Measurements from ENCODE around the gene MAN1A1.
"Not testable (repeated sequence)": the region's sequence is repeated elsewhere in the genome, so short reads cannot be mapped to it uniquely, and the experiment has no call there.

MAN1A1 gene

DNA sequence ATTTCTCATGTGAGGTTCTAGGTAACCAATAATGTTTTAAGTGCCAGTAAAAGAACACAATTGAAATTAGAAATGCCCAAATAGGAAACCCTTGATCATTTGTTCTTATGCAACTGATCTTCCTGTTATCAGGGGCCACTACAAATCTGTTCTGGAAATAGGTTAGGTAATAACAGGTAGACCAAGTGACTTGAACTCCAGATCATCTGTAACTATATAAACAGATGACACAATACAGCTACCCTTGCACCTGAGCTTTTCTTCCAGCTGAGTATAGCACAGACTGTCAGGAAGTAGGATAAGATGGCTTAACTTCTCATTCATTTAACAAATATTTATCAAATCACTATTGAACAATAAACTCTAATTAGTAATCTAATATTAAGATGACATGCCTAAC, 52.5 kb downstream of the MAN1A1 start:
- DNase-seq, result no peak

DNA sequence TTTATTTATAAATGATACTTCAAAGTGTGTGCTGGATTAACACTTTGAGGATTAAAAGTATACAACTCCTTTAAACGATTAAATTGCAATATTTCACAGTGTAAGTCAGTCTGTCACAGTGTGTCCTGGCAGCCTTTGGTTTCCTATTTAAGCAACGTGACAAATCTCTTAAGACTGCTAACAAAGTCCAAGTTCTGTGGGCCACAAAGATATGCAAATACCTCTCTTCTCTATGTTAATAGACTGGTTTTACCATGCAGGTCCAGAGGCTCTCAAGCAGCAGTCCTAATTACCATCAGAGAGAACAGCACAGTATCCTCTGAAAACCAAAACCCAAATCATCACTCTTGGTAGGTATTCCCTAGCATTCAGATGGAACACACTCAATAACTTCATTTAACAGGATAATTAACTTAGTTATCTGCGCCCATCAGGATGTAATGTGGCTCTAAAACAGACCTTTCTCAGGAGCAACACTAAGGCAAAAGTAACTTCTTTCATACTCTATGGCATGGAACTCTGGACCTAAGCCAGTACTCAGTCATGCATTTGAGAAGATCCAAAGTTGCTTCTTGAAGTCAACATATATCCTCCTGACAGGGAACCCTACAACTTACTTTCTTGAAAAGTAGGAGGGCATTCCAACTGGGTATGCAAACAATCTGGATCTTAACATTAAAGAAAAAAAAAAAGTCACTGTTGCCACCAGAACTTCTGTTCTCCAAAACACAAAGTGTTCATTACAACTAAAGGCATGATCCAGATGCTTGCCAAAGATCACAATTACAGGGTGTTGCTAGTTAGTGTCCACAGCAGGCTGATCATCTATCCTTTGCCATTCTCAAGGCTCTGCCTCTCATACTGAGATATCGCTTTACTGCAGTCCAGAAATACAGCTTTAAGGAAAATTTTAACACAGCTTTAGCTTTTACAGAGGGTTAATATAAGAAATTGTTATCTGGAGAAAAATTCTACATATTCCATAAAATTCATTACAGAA, 53.2 kb downstream of the MAN1A1 start:
- DNase-seq, result no peak

DNA sequence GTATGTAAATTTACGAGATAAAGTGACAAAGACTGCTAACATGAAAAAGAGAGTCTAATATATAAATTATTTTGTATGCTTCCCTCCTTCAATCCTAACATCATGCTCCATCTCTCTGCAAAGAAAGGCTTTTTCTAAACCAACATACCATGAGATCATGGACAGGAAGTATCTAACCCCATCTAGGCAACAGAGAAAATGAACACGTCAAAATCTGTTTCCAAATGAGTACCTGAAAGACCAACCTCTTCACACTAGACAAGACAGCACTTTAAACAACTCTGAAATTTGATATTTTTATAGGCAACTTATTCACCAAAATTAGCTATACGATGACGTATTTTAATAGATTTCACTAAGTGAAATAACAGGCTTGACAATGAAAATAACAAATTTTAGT, 54.6 kb downstream of the MAN1A1 start:
- DNase-seq, result no peak

DNA sequence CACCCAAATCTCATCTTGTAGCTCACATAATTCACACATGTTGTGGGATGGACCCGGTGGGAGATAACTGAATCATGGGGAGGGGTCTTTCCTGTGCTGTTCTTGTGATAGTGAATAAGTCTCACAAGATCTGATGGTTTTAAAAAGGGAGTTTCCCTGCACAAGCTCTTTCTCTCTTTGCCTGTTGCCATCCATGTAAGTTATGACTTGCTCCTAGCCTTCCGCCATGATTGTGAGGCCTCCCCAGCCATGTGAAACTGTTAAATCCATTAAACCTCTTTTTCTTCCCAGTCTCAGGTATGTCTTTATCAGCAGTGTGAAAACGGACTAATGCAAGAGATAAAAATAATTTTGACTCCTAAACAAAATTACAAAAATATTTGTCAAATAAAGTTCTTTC, 58.5 kb downstream of the MAN1A1 start:
- not testable (repeated sequence) for DNase-seq

DNA sequence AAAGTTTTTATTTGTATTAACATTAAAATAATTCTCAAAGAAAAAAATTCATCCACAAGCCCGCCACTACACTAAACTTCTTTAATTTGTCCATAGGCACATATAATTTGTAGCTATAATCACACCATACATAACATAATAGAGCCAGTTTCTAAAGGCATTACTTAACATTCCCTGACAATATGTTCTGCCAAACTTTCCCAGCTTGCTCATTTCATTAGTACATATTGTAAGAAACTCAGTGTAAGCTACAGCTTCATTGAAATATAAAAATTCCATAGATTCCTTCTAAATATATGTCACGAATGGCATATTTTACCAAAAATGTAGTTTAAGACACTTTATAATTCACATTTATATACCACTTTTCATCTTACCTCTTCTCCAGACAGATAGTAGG, 59.3 kb downstream of the MAN1A1 start:
- no peak for DNase-seq

DNA sequence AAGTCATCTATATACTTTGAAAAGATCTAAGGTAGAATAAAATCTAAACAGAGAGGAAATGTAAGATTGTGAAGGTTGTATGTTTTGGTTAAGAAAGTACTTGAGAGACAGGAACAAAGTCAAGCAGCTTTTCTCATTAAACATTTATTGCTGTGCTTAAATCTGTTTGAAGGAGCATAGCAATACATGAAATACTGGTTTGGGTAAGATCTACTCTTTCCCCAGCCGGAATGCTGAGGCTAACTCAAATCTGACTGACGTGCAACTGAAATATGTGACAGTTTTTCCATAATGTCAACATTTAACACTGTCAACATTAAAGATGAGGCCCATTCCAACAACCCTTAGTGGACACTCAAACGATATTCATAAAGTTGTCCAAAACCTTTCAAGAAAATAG, 59.9 kb downstream of the MAN1A1 start:
- no peak for DNase-seq

DNA sequence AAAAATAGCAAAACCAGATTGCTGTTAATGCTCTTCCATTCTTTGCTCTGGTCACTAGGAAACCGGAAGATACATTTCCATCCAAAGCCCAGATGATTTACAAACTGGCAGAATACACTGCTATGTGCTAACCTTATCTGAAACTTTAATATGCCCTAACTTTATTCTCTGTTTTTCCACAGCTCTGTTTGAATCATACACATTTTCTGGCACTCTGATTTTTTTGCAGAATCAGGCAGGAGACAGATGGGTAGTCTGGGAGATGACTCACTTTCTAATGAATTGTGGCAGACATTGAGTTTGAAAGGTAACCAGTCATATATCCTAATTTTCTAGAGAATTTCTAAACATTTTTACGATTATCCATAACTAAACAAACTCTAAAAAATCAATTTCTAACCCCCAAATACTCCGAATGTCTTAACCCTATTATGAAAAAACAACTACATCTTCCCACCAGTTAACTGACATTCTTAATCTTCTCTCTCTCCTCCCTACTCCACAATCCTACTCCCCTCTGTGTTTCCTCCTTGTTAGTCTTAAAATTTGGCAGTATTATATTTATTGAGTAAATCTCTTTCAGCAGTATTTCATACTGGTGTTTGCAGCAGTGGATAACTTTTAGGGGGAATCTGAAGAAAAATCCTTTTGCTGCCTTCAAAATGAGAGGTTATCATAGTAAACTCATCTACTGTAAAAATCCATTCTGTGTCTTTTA, 63.5 kb downstream of the MAN1A1 start:
- no peak for DNase-seq

DNA sequence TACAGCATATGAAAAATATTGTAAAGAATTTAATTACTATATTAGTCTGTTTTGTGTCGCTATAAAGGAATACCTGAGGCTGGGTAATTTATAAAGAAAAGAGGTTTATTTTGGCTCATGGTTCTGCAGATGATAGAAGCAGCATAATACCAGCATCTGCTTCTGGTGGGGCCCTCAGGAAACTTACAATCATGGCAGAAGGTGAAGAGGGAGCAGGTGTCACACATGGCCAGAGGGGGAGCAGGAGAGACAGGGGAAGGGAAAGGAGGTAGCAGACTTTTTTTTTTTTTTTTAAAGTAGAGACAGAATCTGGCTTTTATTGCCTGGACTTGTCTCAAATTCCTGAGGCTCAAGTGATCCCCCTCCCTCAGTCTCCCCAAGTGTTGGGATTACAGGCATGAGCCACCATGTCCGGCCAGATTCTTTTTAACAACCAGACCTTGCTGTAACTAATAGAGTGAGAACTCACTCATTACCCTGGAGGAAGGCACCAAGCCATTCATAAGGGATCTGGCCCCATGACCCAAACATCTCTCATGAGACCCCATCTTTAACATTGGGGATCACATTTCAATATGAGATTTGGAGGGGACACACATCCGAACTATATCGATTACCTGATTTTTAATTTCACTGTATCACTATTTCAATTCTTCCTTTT, 64.6 kb downstream of the MAN1A1 start:
- no peak for DNase-seq

DNA sequence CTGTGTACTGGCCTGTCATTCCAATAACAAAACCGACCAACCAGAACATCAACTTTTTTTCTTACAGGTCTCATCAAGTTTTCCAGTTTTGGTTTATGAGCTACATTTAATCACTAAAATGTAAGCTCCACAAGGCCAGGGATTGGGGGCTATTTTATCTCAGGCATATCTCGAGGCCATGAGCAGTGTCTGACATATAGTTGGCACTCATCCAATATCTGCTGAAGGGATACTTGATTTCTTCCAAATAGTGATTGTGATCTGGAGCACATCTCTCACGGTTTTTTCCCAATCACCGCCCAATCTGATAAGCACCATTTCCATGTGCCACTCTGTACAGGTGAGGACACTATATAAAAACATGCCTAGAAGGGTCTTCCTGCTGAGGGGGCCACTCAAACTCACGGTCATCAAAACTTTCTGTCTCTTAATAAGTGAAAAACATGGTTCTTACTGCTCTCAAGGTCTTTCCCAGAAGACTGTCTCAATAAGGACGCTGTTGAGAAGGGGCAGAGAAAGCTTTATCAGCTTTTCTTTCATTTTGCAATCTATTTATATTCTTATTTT, 65.5 kb downstream of the MAN1A1 start:
- no peak for DNase-seq

DNA sequence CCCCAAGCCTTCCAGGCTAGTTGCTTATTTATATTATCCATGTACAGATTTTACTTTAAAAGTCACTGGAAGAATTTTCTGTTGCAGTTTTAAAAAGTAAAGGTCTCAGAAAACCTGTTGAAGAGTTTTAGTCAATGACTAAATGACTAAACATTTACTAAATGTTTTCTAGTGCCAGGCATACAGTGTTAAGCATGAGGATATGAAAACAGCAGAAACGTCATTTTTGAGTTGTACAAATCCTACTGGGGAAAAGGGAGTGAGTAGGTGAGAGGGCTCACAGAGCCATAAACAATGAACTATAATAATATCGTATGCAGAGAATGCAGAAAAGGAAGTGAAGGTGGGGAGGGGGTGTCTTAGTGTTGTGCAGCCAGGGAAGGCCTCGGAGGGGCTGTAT, 66.3 kb downstream of the MAN1A1 start:
- no peak for DNase-seq

DNA sequence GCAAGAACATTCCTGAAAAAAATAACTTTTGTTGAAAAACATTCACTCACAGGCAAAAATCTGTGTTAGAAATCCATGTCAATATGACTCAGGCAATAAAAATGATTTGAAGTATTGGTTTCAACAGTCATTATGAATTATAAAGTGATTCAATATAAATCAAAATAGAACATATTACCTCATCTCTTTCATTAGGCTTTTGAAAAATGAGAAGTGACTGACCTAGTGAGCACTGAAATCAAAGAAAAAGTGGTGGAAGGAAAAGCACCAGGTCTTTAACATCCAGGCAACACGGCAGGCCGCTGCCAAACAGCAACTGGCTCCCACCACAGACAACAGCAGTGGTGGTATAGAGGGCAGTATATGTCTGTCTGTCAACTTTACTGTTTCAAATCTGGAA, 68.9 kb downstream of the MAN1A1 start:
- DNase-seq, result no peak

DNA sequence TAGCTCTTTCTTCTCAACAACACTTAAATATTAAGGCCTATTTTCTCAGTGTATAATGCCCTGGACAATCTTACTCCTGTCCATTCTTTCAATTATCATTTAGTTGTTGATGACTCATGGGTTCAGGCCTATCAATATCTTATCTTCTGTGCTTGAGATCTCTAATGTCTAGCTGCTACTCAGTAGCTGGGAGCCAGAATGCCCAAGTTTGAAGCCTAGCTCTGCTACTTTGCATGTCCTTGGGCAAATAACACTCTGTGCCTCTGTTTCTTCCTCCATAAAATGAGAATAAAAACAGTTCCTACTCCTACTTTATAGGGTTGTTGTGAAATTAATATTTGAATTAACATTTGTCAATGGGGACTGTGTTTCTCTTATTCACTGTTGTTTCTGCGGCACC, 69.5 kb downstream of the MAN1A1 start:
- no peak for DNase-seq

DNA sequence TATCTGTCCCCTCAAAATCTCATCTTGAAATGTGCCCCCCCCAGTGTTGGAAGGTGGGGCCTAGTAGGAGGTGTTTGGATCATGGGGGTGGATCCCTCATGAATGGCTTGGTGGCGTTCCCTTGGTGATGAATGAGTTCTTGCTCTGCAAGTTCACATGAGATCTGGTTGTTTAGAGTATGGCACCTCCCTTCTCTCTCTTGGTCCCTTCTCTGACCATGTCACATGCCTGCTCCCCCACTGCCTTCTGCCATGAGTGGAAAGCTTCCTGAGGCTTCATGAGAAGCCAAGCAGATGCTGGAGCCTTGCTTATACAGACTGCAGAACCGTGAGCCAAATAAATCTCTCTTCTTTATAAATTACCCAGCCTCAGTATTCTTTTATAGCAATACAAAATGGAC, 70.9 kb downstream of the MAN1A1 start:
- no peak for DNase-seq

DNA sequence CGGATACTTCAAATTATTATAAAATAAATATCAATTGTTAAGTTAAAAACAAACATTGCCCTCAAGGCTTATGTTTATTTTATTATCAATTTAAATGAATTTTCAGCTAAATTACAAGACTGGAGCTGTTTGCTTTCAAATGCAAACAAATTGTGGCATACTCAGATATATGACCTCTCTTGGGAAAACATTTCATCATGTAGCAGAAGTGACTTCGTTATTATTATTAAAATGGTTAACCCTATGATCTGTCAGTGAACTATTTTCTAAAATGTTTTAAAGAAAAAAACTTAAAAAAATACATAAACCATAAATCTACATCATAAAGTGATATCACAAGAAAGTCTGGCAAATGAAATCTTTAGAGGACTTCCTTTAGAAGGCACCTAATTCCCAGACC, 72.5 kb downstream of the MAN1A1 start:
- no peak for DNase-seq

DNA sequence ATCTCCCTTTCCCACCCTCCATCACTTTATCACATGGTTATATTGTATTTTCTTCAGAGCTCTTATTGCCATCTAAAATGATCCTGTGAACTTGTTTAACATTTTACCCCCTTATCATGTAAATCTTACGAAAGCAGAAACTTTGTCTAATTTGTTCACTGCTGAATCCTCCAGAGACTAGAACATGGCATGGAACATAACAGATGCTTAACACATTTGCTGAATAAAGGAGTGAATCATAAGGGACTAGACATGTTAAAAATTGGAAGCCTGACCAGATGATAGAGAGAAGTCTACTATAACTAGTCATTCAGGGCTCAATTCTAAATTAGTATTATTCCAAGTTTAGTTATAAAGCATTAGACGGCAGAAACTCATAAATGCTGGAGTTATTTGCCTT, 73.3 kb downstream of the MAN1A1 start:
- no peak for DNase-seq

DNA sequence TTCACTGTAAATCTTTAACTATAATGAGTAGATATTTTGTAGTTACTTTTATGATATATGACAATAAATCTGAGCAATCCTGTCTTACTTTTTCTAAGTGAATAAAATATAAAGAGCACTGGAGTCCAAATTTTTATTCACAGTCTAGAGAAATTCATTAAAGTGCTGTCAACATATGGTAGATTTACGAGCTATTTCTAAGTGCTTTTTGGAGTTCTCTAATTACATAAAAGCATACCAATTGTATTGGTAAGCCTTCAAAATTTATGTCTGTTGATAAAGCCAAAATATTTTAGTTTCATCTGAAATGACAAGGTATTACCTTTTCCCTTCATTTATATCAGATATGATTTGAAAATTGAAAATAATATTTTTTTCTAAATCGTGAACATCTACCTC, 75.4 kb downstream of the MAN1A1 start:
- DNase-seq, result no peak

DNA sequence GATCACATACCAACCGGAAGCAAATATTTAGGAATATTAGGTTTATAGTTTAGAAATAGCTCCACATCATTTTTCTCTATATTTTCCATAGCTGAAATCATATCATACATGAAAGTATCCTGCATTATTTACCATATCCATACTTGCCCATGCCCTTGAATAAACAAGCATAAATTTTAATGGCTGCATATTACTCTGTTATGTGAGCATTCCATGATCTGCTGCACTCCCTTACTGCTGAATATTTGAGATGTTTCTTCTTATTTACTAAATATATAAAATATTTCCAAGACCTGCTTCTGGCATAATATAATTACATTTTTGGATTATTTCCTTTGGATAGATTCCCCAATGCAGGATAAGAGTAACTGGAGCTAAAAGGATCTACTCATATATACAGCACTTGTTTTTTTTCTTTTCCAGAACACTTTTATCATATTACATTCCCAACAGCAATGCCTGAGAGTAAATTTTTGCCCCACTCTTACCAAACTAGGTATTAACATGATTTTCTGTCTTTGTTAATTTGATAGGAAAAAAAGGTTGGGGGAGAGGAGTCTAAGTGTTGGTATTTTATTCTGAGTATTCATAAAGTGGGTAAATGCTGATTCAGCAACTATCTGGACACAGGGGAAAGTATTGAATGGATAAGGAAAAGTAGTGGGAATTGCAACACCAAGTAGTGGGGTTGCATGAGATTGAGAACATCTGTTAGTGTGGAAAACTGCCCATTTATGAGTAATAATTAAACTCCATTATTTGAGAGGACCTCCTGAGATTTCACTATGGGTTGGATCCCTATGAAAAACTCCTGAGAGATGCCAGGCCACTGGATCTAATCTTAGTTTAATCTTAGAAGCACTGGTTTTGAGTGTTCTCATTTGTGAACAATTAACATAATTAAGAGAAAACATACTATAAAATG, 76.0 kb downstream of the MAN1A1 start:
- DNase-seq, result no peak

DNA sequence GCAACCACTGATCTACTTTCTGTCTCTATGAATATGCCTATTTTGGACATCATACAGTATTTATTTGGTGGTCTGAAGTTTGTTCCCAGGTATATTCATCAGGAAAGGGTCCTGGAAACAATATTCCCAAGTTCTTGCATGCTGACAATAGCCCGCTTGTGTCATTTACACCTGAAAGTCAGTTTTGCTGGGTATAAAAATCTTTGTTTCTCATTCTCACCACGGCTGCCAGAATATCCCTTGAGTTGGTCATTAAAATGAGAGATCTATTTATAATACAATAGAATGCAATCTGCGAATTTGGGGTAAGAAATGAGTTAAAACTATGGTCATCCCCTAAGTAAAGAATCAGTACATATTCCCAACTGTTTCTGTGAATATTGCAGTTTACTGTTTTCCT, 79.0 kb downstream of the MAN1A1 start:
- DNase-seq, result no peak

DNA sequence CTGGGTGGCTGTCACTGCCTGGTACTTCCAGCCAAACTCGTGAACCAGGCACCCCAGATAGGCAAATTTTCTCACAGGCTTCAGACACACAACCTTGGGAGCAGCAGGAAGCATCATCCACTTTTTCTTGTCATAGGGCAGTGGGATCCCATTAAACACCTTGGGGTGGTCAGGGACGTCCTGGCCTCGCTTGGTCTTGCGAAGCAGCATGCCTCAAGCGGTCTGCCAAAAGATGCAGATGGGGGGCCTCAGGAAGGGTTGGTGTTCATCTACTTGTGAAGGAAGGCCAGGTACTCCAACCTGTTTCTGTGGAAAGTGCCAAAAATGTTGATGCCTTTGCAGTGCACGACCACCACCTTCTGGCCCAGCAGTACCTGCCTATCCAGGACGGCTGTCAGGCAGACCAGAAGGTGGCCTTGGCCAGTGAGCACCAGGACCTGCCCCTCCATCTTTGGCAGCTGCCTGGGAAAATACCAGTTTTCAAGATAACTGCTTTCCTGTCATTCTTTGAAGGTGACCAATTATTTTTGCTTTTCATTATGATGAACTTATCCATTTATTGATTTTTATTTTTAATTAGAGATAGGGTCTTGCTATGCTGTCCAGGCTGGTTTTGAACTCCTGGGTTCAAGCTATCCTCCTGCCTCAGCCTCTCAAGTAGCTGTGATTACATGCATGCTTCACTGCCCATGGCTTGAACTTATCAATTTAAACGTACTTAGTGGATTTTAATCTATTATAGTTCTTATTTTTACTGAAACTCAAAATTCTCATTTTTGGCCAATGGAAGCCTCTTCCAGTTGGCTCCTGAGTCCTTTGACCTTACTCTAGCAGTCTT, 80.1 kb downstream of the MAN1A1 start:
- DNase-seq, result no peak

DNA sequence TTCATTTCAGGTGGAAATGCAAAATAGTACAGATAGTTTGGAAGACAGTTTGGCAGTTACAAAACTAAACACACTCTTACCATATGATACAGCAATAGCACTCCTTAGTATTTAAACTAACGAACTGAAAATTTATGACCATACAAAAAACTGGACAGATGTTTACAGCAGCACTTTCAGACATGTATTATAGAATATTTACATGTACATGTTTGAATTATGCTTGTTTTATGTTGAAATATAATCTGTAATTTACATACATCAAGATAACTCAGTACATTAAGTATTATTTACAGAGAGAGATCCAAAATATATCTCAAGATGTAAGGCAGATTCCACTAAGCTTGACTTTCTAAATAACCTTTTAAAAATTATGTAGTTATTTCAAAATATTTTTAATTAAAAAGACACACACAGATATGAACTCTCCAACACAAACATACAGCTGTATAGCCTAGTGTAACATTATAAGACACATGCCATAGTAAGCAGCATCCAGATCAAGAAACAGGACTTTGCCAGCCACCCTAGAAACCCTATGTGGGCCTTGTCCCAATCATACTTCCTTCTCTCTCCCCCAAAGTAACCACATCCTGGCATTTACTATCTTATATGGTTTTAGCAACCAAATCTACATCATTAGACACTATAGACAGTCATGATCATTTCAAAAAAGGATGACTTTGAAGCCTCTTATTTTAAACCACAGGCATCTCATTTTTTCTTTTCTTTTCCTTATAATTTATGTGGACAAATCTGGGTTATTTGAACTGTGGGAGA, 82.2 kb downstream of the MAN1A1 start:
- no peak for DNase-seq

Data from activated CD4-positive, alpha-beta T cell treated with anti-CD3 and anti-CD28 coated beads for 1 hour (primary cell).